ENCODE data around the gene EDEM1.

EDEM1 gene

DNA sequence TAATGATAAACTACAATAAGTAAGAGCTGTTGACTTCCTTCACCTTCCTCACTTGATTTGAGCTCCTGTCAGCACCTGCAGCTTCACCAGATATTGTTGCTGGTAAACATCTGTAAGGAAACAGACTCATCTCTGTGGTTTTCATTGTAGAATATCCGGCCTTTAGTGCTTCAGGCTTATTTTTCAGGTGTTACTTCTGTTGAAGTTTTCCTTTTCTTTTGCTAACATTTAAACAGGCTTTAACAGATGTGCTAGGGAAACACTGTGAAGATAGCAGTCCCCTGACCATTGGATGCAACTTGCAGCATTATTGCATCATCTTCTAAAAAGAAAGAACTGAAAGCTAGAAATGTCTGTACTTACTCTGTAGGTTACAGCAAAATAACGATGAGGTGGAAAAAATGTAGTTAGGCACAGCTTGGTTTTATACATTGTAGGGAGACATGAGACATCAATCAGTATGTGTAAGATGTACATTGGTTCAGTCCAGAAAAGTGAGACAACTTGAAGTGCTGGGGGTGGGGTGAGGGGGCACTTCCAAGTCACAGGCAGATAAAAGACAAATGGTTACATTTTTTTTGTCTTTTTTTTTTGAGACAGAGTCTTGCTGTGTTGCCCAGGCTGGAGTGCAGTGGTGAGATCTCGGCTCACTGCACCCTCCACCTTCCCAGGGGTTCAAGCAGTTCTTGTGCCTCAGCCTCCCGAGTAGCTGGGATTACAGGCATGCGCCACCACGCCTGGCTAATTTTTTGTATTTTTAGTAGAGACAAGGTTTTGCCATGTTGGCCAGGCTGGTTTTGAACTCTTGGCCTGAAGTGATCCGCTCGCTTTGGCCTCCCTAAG, 10.2 kb downstream of the EDEM1 start:
- H3K9me3 ChIP-seq (ENCODE audit: insufficient read depth, low read depth, low read length): no peaks in the 10 kb centered on the region
- peaks cover 46% of the 10 kb centered on the region for H3K36me3 ChIP-seq (ENCODE audit: insufficient read depth, low read length)
- H3K4me2 ChIP-seq (ENCODE audit: low read depth, low read length, poor library complexity, severe bottlenecking): peak overlapping the region; percentile 57
- H3K27me3 ChIP-seq (ENCODE audit: insufficient read depth, low read length, poor library complexity, severe bottlenecking): no peaks in the 10 kb centered on the region
- peak overlapping the region; percentile 36 for H3K4me3 ChIP-seq (ENCODE audit: low read length, poor library complexity, severe bottlenecking)
- 0 out of 2 replicates have a peak, but pooled peaks cover 8% of the 10 kb centered on the region for H3F3A ChIP-seq (ENCODE audit: low read depth)
- H4K20me1 ChIP-seq (ENCODE audit: insufficient read depth, low read length, poor library complexity, severe bottlenecking): peaks cover 32% of the 10 kb centered on the region
- TF ChIP-seq, protein P1, sequence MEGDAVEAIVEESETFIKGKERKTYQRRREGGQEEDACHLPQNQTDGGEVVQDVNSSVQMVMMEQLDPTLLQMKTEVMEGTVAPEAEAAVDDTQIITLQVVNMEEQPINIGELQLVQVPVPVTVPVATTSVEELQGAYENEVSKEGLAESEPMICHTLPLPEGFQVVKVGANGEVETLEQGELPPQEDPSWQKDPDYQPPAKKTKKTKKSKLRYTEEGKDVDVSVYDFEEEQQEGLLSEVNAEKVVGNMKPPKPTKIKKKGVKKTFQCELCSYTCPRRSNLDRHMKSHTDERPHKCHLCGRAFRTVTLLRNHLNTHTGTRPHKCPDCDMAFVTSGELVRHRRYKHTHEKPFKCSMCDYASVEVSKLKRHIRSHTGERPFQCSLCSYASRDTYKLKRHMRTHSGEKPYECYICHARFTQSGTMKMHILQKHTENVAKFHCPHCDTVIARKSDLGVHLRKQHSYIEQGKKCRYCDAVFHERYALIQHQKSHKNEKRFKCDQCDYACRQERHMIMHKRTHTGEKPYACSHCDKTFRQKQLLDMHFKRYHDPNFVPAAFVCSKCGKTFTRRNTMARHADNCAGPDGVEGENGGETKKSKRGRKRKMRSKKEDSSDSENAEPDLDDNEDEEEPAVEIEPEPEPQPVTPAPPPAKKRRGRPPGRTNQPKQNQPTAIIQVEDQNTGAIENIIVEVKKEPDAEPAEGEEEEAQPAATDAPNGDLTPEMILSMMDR (conservative IDR thresholded peaks at IDR 0.05; ENCODE audit: low read length): no peak
- no peak for TF ChIP-seq EZH2phosphoT487 (IDR thresholded peaks at IDR 0.05; ENCODE audit: borderline replicate concordance)
- H3K9me2 ChIP-seq (replicated peaks; ENCODE audit: low read depth, low read length): no peaks in the 10 kb centered on the region
- H3K9ac ChIP-seq (ENCODE audit: low read depth, low read length, poor library complexity, severe bottlenecking): peak overlapping the region; percentile 44
- peaks cover 62% of the 10 kb centered on the region for H3K4me1 ChIP-seq (ENCODE audit: insufficient read depth, low read length, poor library complexity, severe bottlenecking)
- peaks cover 70% of the 10 kb centered on the region for H3K79me2 ChIP-seq (ENCODE audit: insufficient read depth, low read length)
- H2AFZ ChIP-seq (ENCODE audit: low read length): no peak overlapping the region

DNA sequence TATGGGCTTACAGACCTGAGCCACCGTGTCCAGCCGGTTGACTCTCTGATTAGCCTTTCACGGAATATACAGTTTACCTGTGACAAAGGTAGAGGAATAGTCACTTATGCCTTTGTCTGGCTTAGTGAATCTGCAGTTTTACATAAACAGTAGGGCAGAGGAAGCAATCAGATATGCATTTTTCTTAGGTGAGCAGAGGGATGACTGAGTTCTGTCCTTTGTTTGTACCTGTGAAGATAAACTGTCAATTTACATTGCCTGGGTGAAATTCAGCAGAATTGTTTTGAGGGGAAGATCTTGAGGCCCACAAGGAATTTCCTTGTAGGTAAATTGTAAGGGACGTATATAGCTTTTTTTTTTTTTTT, 10.8 kb downstream of the EDEM1 start:
- Histone ChIP-seq H3K4me1 (ENCODE audit: insufficient read depth, low read length, poor library complexity, severe bottlenecking) (peaks cover 56% of the 10 kb centered on the region), H3K4me2 (ENCODE audit: low read depth, low read length, poor library complexity, severe bottlenecking) (peak overlapping the region; percentile 57), H3K36me3 (ENCODE audit: insufficient read depth, low read length) (peaks cover 52% of the 10 kb centered on the region), H3K9me3 (ENCODE audit: insufficient read depth, low read depth, low read length) (no peaks in the 10 kb centered on the region), H3K4me3 (ENCODE audit: low read length, poor library complexity, severe bottlenecking) (no peak overlapping the region), H2AFZ (ENCODE audit: low read length) (no peak overlapping the region), H3K27me3 (ENCODE audit: insufficient read depth, low read length, poor library complexity, severe bottlenecking) (no peaks in the 10 kb centered on the region), H3K9me2 (replicated peaks; ENCODE audit: low read depth, low read length) (no peaks in the 10 kb centered on the region), H3F3A (ENCODE audit: low read depth) (0 out of 2 replicates have a peak, but pooled peaks cover 8% of the 10 kb centered on the region), H3K79me2 (ENCODE audit: insufficient read depth, low read length) (peaks cover 64% of the 10 kb centered on the region), H4K20me1 (ENCODE audit: insufficient read depth, low read length, poor library complexity, severe bottlenecking) (peaks cover 27% of the 10 kb centered on the region), H3K9ac (ENCODE audit: low read depth, low read length, poor library complexity, severe bottlenecking) (peak overlapping the region; percentile 44)
- TF ChIP-seq, protein P1 (conservative IDR thresholded peaks at IDR 0.05; ENCODE audit: low read length): no peak
- TF ChIP-seq EZH2phosphoT487 (IDR thresholded peaks at IDR 0.05; ENCODE audit: borderline replicate concordance): no peak

DNA sequence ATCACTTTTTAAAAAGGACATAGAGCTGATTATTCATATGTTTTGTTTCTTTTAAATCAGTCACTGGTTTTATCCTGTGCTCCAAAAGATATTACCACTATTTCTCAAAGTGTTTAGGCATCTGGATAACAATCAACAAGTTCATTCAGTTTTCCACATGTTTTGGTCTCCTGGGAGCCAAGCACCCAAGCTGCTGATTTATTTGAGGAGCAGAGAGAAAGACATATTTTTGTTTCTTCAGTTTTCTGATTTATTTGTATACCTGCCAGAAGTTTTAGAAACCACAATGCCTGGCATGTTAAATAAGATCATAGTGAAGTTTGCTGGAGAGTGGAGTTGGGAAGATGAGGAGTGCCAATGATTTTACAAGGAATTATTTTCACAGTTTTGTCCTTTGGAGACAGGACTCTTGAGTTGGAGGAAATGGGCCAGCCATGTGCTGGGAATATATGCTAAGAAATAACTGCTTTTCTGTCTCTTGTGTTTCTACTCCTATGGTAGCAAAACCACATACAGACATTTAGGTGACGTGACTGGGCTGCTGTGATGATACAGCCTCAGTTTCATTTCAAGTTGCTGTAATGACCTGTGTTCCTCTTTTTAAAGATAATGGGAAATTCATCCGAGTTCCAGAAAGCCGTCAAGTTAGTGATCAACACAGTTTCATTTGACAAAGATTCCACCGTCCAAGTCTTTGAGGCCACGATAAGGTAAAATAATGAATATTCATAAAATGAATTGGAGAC, 11.7 kb downstream of the EDEM1 start:
- peaks cover 56% of the 10 kb centered on the region for H3K79me2 ChIP-seq (ENCODE audit: insufficient read depth, low read length)
- 0 out of 2 replicates have a peak, but pooled peaks cover 8% of the 10 kb centered on the region for H3F3A ChIP-seq (ENCODE audit: low read depth)
- no peaks in the 10 kb centered on the region for H3K9me2 ChIP-seq (replicated peaks; ENCODE audit: low read depth, low read length)
- H3K9ac ChIP-seq (ENCODE audit: low read depth, low read length, poor library complexity, severe bottlenecking): no peak overlapping the region
- no peak overlapping the region for H3K4me2 ChIP-seq (ENCODE audit: low read depth, low read length, poor library complexity, severe bottlenecking)
- no peak overlapping the region for H2AFZ ChIP-seq (ENCODE audit: low read length)
- H3K36me3 ChIP-seq (ENCODE audit: insufficient read depth, low read length): peaks cover 60% of the 10 kb centered on the region
- H3K4me1 ChIP-seq (ENCODE audit: insufficient read depth, low read length, poor library complexity, severe bottlenecking): peaks cover 50% of the 10 kb centered on the region
- no peaks in the 10 kb centered on the region for H3K27me3 ChIP-seq (ENCODE audit: insufficient read depth, low read length, poor library complexity, severe bottlenecking)
- peaks cover 20% of the 10 kb centered on the region for H4K20me1 ChIP-seq (ENCODE audit: insufficient read depth, low read length, poor library complexity, severe bottlenecking)
- H3K9me3 ChIP-seq (ENCODE audit: insufficient read depth, low read depth, low read length): no peaks in the 10 kb centered on the region
- no peak overlapping the region for H3K4me3 ChIP-seq (ENCODE audit: low read length, poor library complexity, severe bottlenecking)
- no peak for TF ChIP-seq EZH2phosphoT487 (IDR thresholded peaks at IDR 0.05; ENCODE audit: borderline replicate concordance)
- TF ChIP-seq, protein P1 (conservative IDR thresholded peaks at IDR 0.05; ENCODE audit: low read length): no peak
